A549 treated with Mapracorat at 1 μM for 4 hours (cell line): Measurements from ENCODE around the gene OR10A5. TPM values are rescaled to one million over a fixed set of nuclear protein-coding genes. Genes with fewer than 3 reads are reported as not detected.

ENCODE experiments used
- total RNA-seq: library from RNA; stranded (reverse); fragments of 200-300 nt; extraction: Qiagen RNA extraction; gene quantifications from 5 replicates; pipeline ENCODE4 v1.2.3, GENCODE V29; 2022

Gene OR10A5, protein sequence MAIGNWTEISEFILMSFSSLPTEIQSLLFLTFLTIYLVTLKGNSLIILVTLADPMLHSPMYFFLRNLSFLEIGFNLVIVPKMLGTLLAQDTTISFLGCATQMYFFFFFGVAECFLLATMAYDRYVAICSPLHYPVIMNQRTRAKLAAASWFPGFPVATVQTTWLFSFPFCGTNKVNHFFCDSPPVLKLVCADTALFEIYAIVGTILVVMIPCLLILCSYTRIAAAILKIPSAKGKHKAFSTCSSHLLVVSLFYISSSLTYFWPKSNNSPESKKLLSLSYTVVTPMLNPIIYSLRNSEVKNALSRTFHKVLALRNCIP
- total RNA-seq = not detected in 5 replicates

DNA sequence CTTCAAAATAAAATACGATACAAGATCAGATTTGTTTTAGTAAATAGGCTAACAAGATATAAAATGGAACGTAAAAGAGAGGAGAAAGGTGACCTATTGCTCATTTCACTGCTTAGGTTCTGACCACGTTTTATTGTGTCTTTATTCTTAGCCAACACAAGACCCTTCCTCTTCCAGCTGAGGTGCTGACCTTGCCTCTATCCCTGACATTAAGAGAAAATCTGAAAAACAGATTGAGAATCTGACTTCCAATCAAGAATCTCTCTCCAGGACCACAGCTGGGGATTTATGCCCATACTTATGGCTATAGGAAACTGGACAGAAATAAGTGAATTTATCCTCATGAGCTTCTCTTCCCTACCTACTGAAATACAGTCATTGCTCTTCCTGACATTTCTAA is at the start of gene OR10A5:
OR10A5 (plus strand) TSS at position 301 of the 400 bp plus-strand sequence; CDS start at position 301, 0 bp downstream.

DNA sequence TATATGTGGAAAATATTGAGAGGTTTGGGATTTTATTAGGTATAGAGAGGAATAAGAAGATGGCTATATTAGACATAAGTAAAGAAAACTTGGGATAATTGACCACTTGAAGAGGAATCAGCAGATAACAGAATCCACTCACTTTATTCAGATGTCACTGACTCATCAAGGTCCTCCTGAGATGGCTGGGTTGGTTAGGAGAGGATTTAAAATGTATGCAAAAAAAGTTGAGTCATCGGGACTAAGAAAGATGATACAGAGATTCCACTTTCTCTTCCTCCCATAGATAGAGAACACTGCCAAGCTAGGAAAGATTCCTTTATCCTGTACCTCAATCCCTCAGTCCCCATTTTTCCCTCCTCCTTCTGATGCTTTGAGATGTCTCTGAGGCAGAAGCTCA is 46.1 kb upstream of the OR10A5 start, which contains the start of gene OR6A2:
OR6A2 (minus strand) TSS at position 288 of the 400 bp plus-strand sequence. CDS start 3,981 bp downstream, outside the sequence.

DNA sequence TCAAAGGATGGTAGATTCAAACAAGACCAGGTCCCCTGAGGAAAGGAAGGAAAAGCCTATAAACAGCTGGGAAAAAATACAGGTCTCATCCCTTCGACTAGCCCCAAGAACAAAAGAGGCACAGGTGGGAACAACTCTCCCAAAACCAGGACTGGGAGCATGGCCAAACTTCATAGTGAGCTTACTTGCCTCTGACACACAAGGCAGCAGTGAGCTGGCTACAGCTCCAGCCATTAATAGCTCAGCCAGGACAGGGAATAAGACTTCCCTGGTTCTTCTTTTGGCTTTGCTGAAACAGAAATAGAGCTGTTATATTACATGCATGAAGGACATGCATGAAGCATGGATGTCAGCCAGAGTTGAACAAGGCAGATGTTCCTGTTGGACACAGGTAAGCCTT is 17.5 kb downstream of the OR10A5 start, which contains the start of gene OR10A2:
OR10A2 (plus strand) TSS at position 97 of the 400 bp plus-strand sequence. CDS start 6,698 bp downstream, outside the sequence.

DNA sequence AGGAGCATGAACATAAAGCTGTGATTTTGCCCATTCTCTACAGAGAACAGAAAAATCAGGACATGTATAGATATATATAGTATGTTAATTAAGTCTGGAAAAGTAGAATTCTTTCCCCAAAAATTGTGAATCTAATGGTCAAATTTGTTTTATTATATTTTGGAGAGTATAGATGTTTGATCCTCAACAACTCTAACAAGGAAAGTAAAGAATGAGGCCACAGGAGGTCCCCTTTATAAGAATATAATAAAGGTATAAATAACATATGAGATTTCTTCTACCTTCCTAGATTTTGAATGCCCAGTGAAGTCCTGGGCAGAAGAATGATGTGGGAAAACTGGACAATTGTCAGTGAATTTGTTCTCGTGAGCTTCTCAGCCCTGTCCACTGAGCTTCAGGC is 30.8 kb downstream of the OR10A5 start, which contains the start of gene OR10A4:
OR10A4 (plus strand) TSS at position 301 of the 400 bp plus-strand sequence; CDS start at position 324, 23 bp downstream.

DNA sequence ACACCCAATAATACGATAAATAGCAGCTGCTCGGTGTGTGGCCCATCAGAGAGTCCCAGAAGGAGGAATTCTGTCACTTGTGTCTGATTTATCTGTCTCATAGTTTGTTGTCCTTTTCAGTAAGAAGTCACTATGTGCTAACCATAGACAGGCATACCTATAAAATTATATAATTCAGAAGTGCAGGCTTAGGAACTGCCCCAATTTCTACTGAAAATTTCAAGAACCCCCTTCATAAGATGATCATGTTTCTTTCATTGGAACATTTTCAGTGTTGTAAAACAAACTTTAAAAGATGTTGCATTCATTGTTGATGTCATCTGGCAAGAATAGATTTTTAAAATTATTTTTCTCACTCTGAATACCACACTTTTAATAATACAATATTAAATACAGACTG is 46.9 kb downstream of the OR10A5 start, which contains the start of gene OR2D2:
OR2D2 (minus strand) TSS at position 101 of the 400 bp plus-strand sequence; CDS start at position 101, 0 bp downstream.

Other genes starting within 250 kb of the OR10A5 start
- gene RRP8, start 242.1 kb upstream of the OR10A5 start, total RNA-seq = 28.7 to 36.9 TPM (median 31.5 TPM) in 5 replicates
- 106 to 120 TPM (median 115 TPM) in 5 replicates for gene ILK, start 241.9 kb upstream of the OR10A5 start, total RNA-seq
- 205 to 228 TPM (median 219 TPM) in 5 replicates for gene TAF10, start 233.5 kb upstream of the OR10A5 start, total RNA-seq
- gene TPP1, start 226.3 kb upstream of the OR10A5 start, total RNA-seq = 40.1 to 48.0 TPM (median 45.5 TPM) in 5 replicates
- 0.06 to 0.12 TPM (median 0.10 TPM) in 5 replicates for gene DCHS1, start 189.9 kb upstream of the OR10A5 start, total RNA-seq
- gene MRPL17, start 162.3 kb upstream of the OR10A5 start, total RNA-seq = 86.2 to 114 TPM (median 99.7 TPM) in 5 replicates
- gene OR2AG2, start 73.7 kb upstream of the OR10A5 start, total RNA-seq = 0.03 TPM in 1 of 5 replicates, not detected in the others
- not detected in 5 replicates for gene OR2AG1, start 62.7 kb upstream of the OR10A5 start, total RNA-seq
- gene OR6A2, start 46.0 kb upstream of the OR10A5 start, total RNA-seq = not detected in 5 replicates
- not detected in 5 replicates for gene OR10A2, start 17.4 kb downstream of the OR10A5 start, total RNA-seq
- gene OR10A4, start 30.9 kb downstream of the OR10A5 start, total RNA-seq = not detected in 5 replicates
- not detected in 5 replicates for gene OR2D2, start 46.8 kb downstream of the OR10A5 start, total RNA-seq
- not detected in 5 replicates for gene OR2D3, start 75.3 kb downstream of the OR10A5 start, total RNA-seq
- gene ZNF215, start 80.7 kb downstream of the OR10A5 start, total RNA-seq = 0.82 to 1.2 TPM (median 0.95 TPM) in 5 replicates
- 0.56 to 0.98 TPM (median 0.79 TPM) in 5 replicates for gene ZNF214, start 174.7 kb downstream of the OR10A5 start, total RNA-seq
- gene NLRP14, start 174.8 kb downstream of the OR10A5 start, total RNA-seq = not detected in 5 replicates
- gene RBMXL2, start 243.3 kb downstream of the OR10A5 start, total RNA-seq = not detected in 5 replicates